ENCODE data around the gene PRXL2C. TPM values are rescaled to one million over a fixed set of nuclear protein-coding genes. Genes with fewer than 3 reads are reported as not detected.
"Not testable (repeated sequence)": the region's sequence is repeated elsewhere in the genome, so short reads cannot be mapped to it uniquely, and the experiment has no call there.

PRXL2C gene
- 10 to 100 TPM; 17.7 to 39.7 (median 26.6) TPM for total RNA-seq

GRCh38 chr9:96655198-96655851, at the start of gene PRXL2C:
Gene PRXL2C (minus strand): TSS chr9:96655317. CDS start chr9:96655281, 36 bp downstream.
- ATAC-seq = peak; percentile 90
- peaks cover 4 to 32% (median 6%) of the 10 kb centered on the region in 3 donors for H3K4me1 ChIP-seq
- H3K27me3 ChIP-seq = no peaks in the 10 kb centered on the region
- peak within 1 kb of the TSS; percentile 92 to 100 (median 97) for H3K27ac ChIP-seq
- peaks cover 0 to 28% of the 10 kb centered on the region in 2 donors for H3K36me3 ChIP-seq
- TF ChIP-seq POLR2A (IDR thresholded peaks at IDR 0.05) (no peak), CTCF (IDR thresholded peaks at IDR 0.05) (no peak), EP300 (IDR thresholded peaks at IDR 0.05) (no peak), POLR2AphosphoS5 (IDR thresholded peaks at IDR 0.05) (no peak)
- peak within 1 kb of the TSS; percentile 63 to 80 for H3K4me3 ChIP-seq
- no peaks in the 10 kb centered on the region for H3K9me3 ChIP-seq
- WGBS, 2 donors (ENCODE audit: low coverage in 1 of 2) = 21 to 22% methylated on average over 4 to 7 of the region's 57 CpGs

- not testable (repeated sequence) for H3K4me3 ChIP-seq, H3K36me3 ChIP-seq, H3K4me1 ChIP-seq, H3K27ac ChIP-seq, H3K27me3 ChIP-seq, ATAC-seq
- 100% methylated on average over 1 of the region's 30 CpGs; no CpG with 5 or more reads in 1 of the 2 donors for WGBS, 2 donors (ENCODE audit: low coverage in 1 of 2)
- peaks cover 0 to 30% (median 0%) of the 10 kb centered on the region in 3 donors for H3K9me3 ChIP-seq
Measured at GRCh38 chr9:96700721-96701375, 45.7 kb upstream of the PRXL2C start.

- WGBS, 2 donors (ENCODE audit: low coverage in 1 of 2) = 75% methylated on average over 1 of the region's 1 CpG; no CpG with 5 or more reads in 1 of the 2 donors
- H3K4me1 ChIP-seq = peaks cover 0 to 20% (median 7%) of the 10 kb centered on the region in 3 donors
- peaks cover 0 to 42% (median 0%) of the 10 kb centered on the region in 3 donors for H3K9me3 ChIP-seq
- no peak for ATAC-seq
- no peak overlapping the region for H3K4me3 ChIP-seq
- H3K36me3 ChIP-seq = no peaks in the 10 kb centered on the region
- no peak for TF ChIP-seq POLR2AphosphoS5 (IDR thresholded peaks at IDR 0.05)
- no peak for TF ChIP-seq EP300 (IDR thresholded peaks at IDR 0.05)
- no peak for TF ChIP-seq CTCF (IDR thresholded peaks at IDR 0.05)
- H3K27ac ChIP-seq = no peak overlapping the region
- no peaks in the 10 kb centered on the region for H3K27me3 ChIP-seq
Measured at GRCh38 chr9:96691326-96691725, 36.2 kb upstream of the PRXL2C start.

GRCh38 chr9:96688745-96689464, 33.8 kb upstream of the PRXL2C start:
- no peaks in the 10 kb centered on the region for H3K27me3 ChIP-seq
- no peak for ATAC-seq
- TF ChIP-seq POLR2AphosphoS5 (IDR thresholded peaks at IDR 0.05) (no peak), CTCF (IDR thresholded peaks at IDR 0.05) (no peak), EP300 (IDR thresholded peaks at IDR 0.05) (no peak), POLR2A (IDR thresholded peaks at IDR 0.05) (no peak)
- no peak overlapping the region for H3K4me3 ChIP-seq
- WGBS, 2 donors (ENCODE audit: low coverage in 1 of 2) = 52 to 67% methylated on average over 3 to 8 of the region's 8 CpGs
- peak overlapping the region in 2 of 4 donors; percentile 82 to 87 for H3K27ac ChIP-seq
- H3K4me1 ChIP-seq = peaks cover 0 to 24% (median 8%) of the 10 kb centered on the region in 3 donors
- H3K36me3 ChIP-seq = no peaks in the 10 kb centered on the region
- peaks cover 0 to 29% (median 0%) of the 10 kb centered on the region in 3 donors for H3K9me3 ChIP-seq

GRCh38 chr9:96688187-96688586, 33.1 kb upstream of the PRXL2C start:
- 49% methylated on average over 4 of the region's 5 CpGs; no CpG with 5 or more reads in 1 of the 2 donors for WGBS, 2 donors (ENCODE audit: low coverage in 1 of 2)
- H3K27ac ChIP-seq = peak overlapping the region in 3 of 4 donors; percentile 35 to 87 (median 82)
- no peaks in the 10 kb centered on the region for H3K27me3 ChIP-seq
- TF ChIP-seq CTCF (IDR thresholded peaks at IDR 0.05) = no peak
- no peak for TF ChIP-seq POLR2AphosphoS5 (IDR thresholded peaks at IDR 0.05)
- no peak for TF ChIP-seq POLR2A (IDR thresholded peaks at IDR 0.05)
- no peak for TF ChIP-seq EP300 (IDR thresholded peaks at IDR 0.05)
- H3K4me3 ChIP-seq = no peak overlapping the region
- no peaks in the 10 kb centered on the region for H3K36me3 ChIP-seq
- peaks cover 0 to 22% (median 0%) of the 10 kb centered on the region in 3 donors for H3K9me3 ChIP-seq
- ATAC-seq = no peak
- peaks cover 0 to 24% (median 8%) of the 10 kb centered on the region in 3 donors for H3K4me1 ChIP-seq

Measured in gastroesophageal sphincter (tissue), 4 donors.